Inferior parietal cortex (tissue), 1 donor: Measurements from ENCODE around the gene LGALS16.
"Not testable (repeated sequence)": the region's sequence is repeated elsewhere in the genome, so short reads cannot be mapped to it uniquely, and the experiment has no call there.

Source experiments
- DNase-seq: peaks from one replicate; pipeline ENCODE4 v3.0.0-alpha.2; 2016; ENCODE audit errors: extremely low spot score

Gene LGALS16, protein sequence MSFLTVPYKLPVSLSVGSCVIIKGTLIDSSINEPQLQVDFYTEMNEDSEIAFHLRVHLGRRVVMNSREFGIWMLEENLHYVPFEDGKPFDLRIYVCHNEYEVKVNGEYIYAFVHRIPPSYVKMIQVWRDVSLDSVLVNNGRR

DNA sequence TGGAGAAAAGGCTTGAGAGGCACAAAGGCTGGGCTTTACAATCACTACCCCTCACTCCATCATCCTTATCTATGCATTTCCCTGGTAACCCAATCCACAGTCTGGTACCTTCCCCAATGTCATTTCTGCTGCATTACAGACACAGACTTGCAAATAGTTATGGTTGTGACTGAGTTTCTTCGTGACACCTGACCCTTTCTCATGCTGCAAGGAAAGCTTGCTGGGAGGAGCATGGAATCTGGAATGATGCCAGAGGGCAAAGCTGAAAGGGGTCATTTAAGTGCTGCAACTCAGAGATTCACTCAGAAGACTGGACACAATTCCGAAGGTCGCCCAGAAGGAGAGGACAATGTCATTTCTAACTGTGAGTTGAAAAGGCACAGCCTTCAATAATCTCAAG lies at the start of gene LGALS16:
TSS of gene LGALS16 (plus strand) at position 301 of the 400 bp plus-strand sequence. CDS start at position 350, 49 bp downstream.
- DNase-seq = no peak

DNA sequence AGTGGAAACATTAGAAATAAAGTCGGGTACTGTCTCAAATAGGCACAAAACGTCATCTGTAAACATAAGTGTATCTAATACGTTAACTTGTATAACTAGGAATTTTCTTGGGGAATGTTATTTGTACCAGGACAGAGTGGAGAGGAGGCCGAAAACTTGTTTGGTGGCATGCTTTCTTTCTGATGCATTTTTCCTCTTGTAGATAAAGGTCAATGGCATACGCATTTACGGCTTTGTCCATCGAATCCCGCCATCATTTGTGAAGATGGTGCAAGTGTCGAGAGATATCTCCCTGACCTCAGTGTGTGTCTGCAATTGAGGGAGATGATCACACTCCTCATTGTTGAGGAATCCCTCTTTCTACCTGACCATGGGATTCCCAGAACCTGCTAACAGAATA lies 48.7 kb upstream of the LGALS16 start:
- DNase-seq = no peak

DNA sequence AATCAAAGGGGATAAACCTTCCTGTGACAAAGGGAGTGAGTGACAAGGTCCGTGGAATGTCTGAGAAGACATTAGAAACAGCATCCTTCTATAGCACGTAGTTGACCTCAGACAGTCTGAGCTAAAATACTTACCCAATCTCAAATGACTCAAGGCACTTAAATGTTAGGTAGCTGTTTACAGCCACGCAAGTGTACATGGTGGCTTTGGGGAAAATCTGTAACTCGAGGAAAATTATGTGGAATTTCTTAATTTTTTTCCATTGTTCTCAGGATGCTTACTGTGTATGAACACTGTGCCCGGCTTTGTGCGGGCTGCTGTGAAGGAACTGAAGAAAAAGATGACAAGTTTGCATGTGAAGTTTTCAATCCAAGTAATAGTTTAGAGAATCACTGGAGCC lies 48.2 kb upstream of the LGALS16 start:
- DNase-seq = no peak

DNA sequence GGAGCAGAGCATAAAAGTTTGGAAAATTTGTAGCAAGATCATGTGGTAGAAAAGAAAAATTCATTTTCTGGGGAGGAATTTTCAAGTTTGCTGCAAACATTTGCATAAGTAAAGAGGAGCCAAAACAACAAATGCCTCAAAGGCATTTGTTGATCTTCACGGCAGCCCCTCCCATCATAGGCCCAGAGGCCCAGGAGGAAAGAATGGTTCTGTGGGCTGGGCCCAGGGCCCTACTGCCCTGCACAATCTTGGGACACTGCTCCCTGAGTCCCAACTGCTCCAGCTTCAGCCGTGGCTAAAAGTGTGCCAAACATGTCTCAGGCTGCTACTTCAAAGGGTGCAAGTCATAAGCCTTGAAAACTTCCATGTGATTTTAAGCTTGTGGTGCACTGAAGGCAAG lies 42.1 kb upstream of the LGALS16 start:
- DNase-seq = no peak

DNA sequence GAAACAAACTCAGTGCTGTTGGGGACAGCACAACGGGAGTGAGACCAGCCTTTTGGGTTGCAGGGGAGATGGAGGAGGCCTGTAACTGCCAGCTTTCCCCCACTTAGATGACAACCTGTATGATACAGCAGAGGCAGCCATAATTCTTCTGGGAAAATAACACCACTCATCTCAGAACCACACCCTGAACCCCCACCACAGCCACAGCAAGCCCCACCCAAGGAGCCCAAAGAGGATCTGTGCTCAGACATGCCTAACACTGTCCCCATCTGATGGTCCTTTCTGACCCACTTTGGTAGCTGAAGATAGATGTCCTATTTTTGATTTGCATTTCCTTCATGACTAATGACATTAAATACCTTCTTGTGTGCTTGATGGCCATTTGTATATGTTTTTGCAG lies 38.0 kb upstream of the LGALS16 start:
- no peak for DNase-seq

DNA sequence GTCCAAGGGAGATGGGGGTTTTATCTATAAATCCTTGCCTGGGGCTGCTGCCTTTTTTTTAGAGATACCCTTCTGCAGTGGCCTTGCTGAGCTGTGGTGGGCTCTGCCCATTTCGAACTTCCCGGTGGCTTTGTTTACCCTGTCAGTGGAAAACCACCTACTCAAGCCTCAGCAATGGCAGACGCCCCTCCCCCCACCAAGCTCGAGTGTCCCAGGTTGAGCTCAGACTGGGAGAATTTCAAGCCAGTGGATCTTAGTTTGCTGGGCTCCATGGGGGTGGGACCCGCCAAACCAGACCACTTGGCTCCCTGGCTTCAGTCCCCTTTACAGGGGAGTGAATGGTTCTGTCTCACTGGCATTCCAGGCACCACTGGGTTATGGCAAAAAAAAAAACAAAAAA lies 31.8 kb upstream of the LGALS16 start:
- DNase-seq = no peak

DNA sequence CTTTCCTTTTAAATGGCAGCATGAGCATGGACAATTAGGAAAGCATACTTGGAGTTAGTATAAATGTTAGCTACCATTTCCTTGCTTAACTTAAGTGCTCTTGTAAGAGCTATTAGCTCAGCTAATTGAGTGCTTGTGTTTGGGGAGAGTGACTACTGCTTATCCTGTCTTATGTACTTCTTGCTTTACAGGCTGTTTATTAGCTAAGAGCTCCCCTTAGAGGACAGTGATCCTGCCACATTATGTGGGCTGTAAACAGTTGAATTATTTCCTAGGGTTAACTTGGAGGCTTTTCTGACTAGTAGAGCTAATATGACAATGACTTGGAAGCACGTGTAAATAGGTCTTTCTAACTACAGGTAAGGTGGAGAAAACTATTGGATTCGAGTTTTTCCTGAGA lies 28.1 kb upstream of the LGALS16 start:
- DNase-seq = not testable (repeated sequence)

DNA sequence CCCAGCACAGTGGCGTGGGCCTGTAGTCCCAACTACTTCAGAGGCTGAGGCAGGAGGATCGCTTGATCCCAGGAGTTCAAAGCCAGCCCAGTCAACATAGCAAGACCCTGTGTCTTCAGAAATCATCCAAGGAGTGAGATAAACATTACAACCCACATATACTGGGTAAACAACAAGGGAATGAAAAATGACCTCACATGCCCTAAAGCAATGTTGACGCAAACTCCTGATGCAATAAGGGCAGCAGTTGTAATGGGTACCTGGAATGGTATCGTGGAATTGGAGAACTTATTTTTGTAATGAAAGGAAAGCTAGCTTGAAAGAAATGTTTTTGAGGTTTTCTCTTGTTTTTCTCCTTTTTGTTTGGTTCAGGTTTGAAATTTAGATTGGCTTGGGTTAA lies 24.5 kb upstream of the LGALS16 start:
- no peak for DNase-seq

DNA sequence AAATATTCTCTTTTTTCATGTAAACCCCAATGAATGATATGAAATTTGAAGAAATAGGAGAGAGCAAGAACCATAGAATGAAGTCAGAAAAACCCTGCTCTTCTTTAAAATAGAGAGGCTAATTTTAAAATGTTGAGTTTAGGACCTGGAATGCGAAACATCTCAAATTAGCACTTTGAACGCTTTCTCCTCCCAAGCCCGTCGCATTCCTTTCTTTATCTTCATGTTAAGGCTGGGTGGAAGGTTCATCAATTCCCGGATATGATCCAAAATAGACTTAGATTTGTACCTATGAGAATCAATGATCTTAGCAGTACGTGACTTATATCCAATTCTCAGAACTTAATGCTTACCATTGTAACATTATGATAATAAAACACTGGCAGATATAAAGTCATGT lies 24.1 kb upstream of the LGALS16 start:
- DNase-seq = no peak

DNA sequence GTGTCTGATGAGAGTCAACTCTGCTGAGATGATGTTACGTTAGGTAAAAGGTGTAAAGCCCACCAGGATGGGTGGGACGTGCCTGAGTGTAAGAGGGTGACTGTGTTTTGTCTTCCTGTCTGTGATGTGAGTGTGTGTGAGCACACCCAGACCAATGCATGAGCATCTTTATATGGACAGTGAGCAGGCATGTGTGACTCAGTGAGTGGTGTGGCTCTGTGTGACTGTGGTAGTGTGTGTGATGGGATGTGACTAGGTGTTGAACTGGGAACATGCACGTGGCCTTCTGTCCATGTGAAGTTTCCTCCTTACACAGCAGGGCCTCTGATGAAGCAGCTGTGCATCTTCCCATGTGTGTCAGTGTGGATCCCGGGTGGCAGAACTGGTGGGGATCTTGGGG lies 17.8 kb upstream of the LGALS16 start:
- DNase-seq = no peak

DNA sequence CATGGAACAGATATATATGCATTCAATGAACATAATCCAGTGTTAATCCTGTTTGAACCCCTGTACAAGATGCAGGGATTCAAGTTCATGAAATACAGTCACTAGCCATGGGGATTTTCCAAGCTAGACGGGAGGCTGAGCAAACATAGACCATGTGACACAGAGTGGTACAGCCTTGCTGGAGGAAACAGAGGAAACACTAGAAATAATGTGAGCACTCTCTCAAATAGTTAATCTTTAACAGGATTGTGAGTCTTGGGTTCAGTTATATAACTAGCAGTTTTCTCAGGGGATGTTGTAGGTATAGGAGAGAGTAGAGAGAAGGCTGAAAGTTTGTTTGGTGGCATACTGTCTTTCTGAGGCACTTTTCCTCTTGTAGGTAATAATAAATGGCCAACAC lies 13.9 kb upstream of the LGALS16 start:
- no peak for DNase-seq

DNA sequence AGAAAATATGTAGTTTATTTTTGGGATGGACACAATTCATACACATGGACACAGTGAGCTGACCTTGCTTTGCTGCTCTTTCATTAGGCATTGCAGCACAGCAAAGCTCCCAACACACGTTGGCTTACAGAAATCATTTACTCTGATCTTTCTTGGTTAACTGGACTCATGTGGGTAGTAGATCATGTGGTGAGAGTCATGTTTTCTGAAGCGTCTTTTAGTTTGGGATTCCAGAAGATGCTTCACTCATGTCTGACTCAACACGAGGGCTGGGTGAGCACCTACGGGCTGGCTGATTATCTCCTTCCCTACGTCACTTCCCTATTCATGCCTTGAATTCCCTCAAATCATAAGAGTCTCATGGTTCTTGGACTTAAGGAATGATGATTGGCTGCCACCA lies 12.1 kb upstream of the LGALS16 start:
- DNase-seq = no peak

DNA sequence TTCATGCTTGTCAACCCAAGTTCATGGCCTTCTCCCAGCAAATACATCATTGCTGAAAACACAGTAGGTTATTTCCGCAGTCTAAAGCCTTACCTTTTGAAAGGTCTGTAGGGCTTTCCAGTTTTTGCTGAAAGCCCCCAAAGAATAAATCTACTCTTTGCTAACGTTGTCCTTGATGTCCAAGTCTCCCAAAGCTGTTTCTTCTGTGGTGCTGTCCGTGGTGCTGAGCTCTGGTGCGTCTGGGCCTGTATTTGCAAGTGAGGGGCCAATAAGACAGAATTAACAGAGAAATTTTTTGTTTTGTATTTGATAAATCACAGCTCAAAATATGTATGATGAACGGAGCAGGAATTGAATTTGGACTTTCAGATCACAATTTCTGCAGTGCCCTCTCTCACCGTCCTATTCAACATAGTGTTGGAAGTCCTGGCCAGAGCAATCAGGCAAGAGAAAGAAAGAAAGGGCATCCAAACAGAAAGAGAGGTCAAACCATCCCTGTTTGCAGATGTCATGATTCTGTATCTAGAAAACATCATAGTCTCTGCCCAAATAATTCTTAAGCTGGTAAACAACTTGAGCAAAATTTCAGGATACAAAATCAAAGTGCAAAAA lies 9.8 kb upstream of the LGALS16 start:
- DNase-seq = no peak

DNA sequence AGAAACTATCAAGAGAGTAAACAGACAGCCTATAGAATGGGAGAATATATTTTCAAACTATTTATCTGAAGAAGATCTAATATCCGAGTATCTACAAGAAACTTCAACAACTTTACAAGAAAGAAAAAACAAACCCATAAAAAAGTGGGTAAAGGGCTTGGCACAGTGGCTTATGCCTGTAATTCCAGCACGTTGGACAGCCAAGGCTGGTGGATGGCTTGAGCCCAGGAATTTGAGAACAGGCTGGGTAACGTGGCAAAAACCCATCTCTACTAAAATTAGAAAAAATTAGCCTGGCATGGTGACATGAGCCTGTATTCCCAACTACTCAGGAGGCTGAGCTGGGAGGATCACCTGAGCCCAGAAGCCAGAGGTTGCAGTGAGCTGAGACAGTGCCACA lies 7.8 kb upstream of the LGALS16 start:
- no peak for DNase-seq

DNA sequence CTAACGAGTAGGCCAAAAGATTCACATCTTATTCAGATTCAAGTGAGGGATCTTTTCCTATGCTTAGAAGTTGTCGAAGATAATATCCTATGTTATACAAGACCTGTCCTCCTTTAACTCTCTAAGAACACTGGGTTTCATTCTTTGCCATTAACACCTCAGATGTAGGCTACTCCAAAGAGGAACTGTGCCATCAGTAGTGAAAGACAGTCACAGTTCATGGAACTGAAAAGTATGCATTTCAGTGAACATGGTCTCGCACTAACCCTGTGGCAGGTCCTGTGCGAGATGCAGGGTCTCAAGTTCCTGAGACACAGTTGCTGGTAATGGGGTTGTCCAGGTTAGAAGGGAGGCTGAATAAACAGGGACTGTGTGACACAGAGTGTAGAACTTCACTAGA lies 4.1 kb downstream of the LGALS16 start:
- no peak for DNase-seq

DNA sequence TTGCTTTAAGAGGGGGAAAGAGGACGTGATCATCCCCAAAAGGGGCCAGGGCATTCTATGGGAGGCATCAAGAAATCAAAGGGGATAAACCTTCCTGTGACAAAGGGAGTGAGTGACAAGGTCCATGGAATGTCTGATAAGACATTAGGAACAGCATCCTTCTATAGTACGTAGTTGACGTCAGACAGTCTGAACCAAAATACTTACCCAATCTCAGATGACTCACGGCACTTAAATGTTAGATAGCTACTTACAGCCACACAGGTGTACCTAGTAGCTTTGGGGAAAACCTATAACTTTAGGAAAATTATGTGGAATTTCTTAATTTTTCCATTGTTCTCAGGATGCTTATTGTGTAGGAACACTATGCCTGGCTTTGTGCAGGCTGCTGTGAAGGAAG lies 4.9 kb downstream of the LGALS16 start:
- DNase-seq = no peak

DNA sequence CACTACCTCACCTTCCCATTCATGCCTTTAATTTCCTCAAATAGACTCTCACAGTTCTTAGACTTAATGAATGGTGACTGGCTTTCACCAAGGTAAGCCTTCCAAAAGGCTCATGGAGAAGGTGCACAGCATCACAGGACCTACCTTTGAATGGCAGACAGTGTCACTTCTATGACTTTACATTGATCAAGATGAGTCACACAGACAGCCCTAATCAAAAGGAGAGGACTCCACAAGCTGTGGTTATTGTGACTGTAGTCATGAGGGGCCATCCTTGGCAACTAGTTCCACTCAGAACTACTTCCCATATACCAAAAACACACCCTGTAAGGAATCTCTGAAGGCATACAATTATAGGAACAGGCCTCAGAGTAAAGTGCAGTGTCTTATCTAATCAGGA lies 5.9 kb downstream of the LGALS16 start:
- no peak for DNase-seq

DNA sequence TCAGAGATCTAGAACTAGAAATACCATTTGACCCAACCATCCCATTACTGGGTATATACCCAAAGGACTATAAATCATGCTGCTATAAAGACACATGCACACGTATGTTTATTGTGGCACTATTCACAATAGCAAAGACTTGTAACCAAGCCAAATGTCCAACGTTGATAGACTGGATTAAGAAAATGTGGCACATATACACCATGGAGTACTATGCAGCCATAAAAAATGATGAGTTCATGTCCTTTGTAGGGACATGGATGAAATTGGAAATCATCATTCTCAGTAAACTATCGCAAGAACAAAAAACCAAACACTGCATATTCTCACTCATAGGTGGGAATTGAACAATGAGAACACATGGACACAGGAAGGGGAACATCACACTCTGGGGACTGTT lies 14.1 kb downstream of the LGALS16 start:
- DNase-seq = not testable (repeated sequence)

DNA sequence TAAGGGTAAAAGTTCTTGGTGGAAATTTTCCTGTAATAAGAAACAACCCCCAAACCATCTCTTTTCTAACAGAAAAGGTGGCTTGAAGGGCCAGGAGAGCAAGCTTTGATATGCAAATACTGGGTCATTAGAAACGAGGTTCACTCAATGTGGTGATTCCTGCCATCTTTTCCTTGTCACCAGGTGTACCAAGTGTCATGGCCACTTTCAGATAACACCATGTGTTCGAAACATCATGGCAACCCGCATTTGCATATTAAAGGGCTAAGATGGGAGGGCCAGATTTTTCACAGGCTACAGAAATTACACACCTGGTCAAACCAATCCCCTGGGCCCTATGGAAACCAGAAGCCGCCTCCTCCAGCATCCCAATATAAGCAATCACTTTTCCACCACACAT lies 15.3 kb downstream of the LGALS16 start:
- no peak for DNase-seq

DNA sequence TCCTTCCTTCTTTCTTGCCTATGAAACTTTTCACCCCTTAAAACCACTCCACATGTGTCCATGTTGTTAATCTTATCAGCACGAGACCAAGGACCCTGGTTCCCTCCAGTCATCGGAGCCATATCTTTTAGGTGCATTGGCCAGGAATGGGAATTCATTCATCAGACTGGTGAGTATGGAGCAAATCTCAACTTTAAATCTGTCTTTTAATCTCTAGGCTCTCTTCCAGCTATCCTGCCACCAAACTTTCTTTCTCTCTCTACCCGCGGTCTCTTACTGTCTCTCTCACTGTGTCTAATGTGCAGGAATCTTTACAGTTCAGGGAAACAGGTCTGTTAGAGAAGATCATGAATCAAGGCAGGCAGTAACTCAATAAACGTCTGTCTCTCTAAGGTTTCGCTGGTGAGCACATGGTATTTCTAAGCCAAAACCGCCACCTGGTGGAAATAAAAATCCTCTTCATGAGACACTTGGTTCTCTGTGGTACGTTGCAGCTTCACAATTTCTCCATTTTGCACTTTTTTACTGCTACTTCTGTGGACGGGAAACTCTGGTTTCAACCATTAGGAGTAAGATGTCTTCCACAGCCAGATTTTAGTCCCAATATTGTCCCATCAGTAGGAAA lies 16.1 kb downstream of the LGALS16 start:
- DNase-seq = peak; percentile 80

DNA sequence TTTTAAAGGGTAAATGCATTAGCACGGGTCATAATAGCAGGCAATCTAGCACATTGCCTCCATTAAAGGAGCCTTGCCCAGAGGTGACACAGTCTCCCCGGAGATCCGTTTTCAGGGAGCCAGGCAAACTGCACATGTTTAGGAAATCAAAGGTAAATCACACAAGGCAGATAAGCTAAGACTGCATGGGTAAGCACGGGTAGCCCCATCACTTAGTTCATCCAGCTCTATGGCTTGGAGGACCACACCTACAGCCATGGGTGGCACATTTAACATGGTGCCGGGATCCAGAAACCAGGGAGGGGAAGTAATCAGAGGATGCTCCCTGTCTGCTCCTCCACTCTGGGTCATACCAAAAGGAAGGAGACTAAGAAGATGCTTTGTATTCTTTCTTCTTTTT lies 16.8 kb downstream of the LGALS16 start:
- no peak for DNase-seq

DNA sequence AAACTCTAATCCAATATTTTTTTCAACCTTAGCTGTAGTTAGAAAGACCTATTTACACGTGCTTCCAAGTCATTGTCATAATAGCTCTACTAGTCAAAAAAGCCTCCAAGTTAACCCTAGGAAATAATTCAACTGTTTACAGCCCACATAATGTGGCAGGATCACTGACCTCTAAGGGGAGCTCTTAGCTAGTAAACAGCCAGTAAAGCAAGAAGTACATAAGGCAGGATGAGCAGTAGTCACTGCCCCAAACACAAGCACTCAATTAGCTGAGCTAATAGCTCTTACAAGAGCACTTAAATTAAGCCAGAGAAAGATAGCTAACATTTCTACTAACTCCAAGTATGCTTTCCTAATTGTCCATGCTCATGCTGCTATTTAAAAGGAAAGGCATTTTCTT lies 18.1 kb downstream of the LGALS16 start:
- not testable (repeated sequence) for DNase-seq

DNA sequence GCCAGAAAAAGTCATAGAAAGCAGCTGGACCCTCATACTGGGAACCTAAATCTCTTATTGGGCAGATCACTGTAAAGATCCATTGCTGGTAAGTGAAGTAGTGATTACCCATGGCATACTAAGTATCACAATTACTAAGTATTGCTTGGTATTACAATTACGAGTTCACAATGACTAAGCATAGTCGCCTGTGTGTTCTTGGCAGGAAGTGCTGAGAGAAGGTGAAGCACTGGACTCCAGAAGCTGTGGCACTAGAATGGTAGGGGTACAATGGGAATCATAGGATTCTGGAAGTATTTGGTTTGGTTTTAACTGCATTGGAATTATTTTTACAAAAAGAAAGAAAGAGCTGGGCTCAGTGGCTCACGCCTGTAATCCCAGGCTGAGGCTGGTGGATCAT lies 20.3 kb downstream of the LGALS16 start:
- DNase-seq = no peak
